SH-SY5Y (cell line): Measurements from ENCODE around the gene MTCH1.

Experiments
- GATA2 ChIP-seq: IDR thresholded peaks from 2 replicates; pipeline ENCODE4 v1.6.1; 2011; ENCODE audit warnings: mild to moderate bottlenecking, low read depth, low read length
- GATA3 ChIP-seq: IDR thresholded peaks from 2 replicates; pipeline ENCODE4 v1.6.1; 2011; ENCODE audit warnings: low read depth, mild to moderate bottlenecking, low read length, moderate library complexity

The MTCH1 gene

GRCh38 chr6:37021356-37022129 is 35.5 kb upstream of the MTCH1 start:
- no peak for TF ChIP-seq GATA3
- TF ChIP-seq GATA2, result no peak

- TF ChIP-seq GATA3, result no peak
- TF ChIP-seq GATA2, result no peak
Observed at GRCh38 chr6:37020812-37021211, 34.8 kb upstream of the MTCH1 start.

DNA sequence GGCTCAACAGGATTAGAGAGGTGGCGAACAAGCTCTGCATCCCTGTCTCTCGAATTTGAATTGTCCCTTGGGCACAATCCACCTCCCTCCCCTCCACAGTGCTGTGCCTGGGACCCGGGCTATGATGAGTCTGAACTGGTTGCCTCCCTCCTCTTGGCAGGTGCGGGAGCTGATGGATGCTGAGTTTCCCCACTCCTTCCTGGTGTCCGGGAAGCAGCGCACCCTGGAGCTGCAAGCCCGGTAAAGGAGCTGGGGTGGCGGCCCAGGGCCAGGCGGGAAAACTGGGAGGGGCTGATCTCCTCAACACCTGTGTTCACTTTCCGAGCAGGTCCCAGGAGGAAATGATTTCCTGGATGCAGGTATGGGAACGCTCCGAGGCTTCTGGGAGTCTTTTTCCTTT is 34.4 kb upstream of the MTCH1 start:
- no peak for TF ChIP-seq GATA3
- TF ChIP-seq GATA2, result no peak

DNA sequence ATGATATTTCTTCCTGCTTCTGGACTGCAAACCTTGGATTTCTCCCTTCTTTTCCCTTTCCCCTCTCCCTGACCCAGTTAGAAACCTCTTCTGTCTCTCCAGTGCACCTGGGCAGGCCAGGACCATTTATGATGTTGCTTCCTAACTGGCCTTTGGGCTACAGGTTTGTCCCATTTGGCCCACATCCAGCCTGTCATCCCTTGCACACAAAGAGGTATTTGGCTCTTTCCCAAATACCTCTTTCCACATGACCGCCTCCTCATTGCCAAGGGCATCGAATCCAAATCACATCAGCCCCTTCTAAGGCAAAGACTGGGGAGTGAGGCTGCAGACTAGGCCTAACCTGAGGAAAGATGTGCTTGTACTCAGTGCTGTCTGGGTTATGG is 33.1 kb upstream of the MTCH1 start:
- TF ChIP-seq GATA3 (no peak), GATA2 (no peak)

DNA sequence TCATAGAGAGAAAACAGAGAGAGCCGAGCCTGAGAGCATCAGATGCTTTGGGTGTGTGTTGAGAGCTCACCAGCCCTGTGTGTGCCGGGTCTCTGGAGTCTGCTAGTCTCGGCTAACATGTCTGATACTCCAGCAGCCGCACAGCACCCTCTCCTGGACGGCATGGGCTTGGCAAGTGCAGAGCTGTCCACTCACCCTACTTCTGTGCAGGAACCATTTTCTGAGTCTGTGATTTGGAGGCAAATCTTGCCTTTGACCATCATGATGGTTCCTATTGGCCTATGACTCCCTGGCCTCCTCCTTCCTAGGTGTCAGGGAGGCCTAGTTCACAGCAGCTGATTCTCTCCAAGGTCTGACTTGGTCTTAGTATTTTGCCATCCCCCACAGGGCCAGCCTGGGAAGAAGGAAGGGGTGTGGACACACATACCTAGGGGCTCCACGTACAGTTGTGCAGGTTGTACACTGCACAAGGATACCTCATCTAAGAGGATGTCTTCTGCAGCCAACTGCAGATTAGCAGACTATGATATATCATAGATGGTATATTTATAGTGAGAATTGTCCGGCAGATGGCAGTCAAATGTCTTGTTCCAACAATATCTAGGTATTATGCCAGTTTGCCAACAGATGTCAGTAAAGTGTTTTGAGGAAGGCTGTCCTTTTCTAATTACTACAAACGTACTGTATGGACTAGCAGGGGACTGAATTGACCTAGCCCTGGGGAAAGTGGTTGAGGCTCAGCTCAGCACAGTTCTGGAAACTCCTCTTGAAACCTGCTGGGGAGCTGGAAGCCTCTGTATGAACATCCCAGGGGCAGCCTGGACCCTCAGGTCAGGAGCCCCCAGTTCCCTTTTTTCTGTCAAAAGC is 32.4 kb upstream of the MTCH1 start:
- TF ChIP-seq GATA3, result no peak
- TF ChIP-seq GATA2, result no peak

DNA sequence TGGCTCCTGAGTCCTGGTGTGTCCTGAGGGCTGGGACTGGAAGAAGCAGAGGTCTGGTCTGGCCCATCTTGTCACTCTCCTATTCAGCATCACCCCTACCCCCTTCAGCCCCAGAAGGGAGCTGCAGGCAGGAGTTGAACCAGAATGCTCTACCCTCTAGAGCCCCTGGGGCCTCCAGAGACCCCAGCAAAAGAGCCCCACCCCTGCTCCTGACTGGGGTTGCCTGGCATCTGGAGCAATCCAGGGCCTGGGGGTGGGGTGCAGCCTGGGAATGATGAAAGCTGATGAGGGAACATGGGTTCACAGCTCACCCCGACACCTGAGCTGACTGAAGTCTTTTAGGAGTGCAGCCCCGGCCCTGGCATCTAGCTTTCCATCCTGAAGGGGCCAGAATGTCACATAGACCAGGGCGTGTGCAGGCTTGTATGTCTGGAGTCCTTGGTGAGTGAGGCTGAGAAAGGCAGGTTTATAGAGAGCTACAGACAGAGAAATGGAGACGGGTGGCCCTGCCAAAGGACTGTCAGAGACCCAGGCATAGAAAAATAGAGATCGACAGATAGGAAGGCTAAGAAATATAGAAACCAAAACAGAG is 31.7 kb upstream of the MTCH1 start:
- TF ChIP-seq GATA3 (no peak), GATA2 (no peak)

GRCh38 chr6:37016995-37017394 is 31.0 kb upstream of the MTCH1 start:
- TF ChIP-seq GATA3 (no peak), GATA2 (no peak)

- TF ChIP-seq GATA2, result no peak
- TF ChIP-seq GATA3, result no peak
Observed at GRCh38 chr6:37015532-37015931, 29.5 kb upstream of the MTCH1 start.

DNA sequence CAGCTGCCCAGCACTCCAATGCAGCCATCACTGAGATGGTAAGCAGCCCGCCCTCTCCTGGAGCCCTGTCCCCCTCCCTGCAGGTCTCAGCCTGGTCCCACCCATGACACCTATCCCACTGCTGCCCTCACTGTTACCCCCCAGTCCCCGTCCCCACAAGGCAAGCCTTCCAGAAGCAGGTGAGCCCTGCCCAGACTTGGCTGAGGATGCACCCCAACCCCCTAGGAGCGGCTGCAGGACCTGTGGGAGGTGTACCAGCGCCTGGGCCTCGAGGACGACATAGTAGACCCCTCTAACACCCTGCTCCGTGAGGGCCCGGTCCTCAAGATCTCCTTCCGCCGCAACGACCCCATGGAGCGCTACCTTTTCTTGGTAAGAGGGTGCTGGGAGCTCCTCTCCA is 28.7 kb upstream of the MTCH1 start:
- TF ChIP-seq GATA2 (no peak), GATA3 (no peak)

DNA sequence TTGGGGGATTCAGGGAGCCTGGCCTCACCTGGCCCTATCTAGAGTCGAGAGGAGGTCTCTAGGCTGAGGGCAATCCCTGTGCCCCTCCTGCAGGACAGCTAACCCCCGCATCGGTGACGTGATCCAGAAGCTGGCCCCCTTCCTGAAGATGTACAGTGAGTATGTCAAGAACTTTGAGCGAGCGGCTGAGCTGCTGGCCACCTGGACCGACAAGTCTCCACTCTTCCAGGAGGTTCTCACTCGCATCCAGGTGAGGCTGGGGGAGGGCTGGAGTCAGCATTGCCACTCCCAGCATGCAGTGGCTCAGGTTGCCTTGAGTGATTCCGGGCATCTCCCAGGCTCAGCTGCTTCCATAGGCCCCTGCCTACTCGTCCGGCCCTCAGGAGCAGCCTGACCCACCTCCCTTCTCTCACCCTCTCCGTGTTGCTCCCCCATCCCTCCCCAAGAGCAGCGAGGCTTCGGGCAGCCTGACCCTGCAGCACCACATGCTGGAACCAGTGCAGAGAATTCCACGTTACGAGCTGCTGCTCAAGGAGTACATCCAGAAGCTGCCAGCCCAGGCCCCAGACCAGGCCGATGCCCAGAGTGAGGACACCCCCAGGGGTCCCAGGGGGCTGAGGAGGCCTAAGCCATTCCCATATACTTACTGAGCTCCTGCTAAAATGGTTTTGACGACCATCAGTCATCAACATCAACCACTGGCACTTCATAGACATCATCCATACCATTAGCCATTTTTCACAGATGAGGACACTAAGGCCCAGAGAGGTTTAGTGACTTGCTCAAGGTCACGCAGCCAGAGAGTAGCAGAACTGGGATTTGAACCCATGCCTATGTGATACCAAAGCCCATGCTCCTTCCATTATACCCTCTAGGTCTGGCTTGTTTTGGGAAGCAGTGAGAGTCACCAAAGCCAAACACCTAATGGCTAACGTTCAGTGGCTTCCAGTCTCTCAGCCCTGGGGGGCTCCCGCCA is 27.8 kb upstream of the MTCH1 start:
- no peak for TF ChIP-seq GATA2
- TF ChIP-seq GATA3, result no peak

DNA sequence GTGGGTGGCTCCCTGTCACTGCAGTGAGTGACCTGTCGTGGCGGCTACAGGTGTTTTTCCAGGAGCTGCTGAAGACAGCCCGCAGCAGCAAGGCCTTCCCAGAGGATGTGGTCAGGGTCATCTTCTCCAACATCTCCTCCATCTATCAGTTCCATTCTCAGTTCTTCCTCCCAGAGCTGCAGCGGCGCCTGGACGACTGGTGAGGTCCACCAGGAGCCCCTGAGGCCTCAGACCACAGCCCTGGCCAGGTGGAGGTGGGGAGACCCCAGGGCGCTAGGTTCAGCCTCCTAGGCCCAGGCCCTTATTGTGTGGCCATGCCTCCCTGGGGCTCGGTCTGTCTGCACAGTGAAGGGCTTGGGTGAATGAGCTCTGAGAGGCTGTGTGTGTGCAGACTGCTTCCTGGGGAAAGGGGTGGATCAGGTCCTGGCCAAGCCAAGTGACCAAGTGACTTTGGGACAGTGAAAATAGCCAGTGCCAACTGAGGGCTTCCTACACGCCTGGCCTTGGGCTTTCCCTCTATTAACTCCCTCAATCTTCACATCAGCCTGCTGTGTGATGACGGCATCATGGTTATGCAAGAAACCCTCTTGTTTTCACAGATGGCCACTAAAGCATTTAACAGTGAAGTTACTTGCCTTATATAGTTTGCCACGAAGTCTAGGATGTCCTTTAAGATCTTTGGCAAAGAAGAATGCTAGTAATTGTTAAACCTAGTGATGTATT is 25.8 kb upstream of the MTCH1 start:
- no peak for TF ChIP-seq GATA3

- TF ChIP-seq GATA3 (no peak), GATA2 (no peak)
Observed at GRCh38 chr6:37010402-37010892, 24.5 kb upstream of the MTCH1 start.
